ENCODE measurements around the gene UTP3.

The UTP3 gene

DNA sequence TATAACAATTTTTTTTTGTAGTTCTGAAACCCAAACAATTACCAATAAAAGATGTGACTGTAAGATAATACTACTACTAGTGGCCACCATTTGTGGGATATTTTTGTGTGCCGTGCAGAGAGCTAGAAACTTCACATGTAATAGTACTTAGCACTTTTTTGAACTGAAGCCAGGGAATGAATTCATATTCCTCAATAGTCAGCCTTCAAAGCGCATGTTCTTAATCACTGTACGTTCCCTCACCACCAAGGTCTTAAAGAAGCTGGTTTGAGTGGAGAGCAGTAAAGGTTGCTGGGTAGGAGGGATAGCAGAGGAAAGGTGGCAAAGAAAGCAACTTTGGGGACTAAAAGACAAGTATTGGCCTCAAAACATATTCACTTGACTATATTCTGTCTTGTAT, 23.8 kb downstream of the UTP3 start:
- H3K4me3 ChIP-seq (ENCODE audit: low read depth, low read length): no peak overlapping the region
- no peak for DNase-seq (ENCODE audit: low read depth)
- no peak for TF ChIP-seq MYC (IDR thresholded peaks at IDR 0.05; ENCODE audit: low read depth, low read length)
- TF ChIP-seq POLR2A (IDR thresholded peaks at IDR 0.05; ENCODE audit: extremely low read depth, insufficient read length): no peak
- TF ChIP-seq, protein P1, sequence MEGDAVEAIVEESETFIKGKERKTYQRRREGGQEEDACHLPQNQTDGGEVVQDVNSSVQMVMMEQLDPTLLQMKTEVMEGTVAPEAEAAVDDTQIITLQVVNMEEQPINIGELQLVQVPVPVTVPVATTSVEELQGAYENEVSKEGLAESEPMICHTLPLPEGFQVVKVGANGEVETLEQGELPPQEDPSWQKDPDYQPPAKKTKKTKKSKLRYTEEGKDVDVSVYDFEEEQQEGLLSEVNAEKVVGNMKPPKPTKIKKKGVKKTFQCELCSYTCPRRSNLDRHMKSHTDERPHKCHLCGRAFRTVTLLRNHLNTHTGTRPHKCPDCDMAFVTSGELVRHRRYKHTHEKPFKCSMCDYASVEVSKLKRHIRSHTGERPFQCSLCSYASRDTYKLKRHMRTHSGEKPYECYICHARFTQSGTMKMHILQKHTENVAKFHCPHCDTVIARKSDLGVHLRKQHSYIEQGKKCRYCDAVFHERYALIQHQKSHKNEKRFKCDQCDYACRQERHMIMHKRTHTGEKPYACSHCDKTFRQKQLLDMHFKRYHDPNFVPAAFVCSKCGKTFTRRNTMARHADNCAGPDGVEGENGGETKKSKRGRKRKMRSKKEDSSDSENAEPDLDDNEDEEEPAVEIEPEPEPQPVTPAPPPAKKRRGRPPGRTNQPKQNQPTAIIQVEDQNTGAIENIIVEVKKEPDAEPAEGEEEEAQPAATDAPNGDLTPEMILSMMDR (IDR thresholded peaks at IDR 0.05; ENCODE audit: low read depth, low read length): no peak
- TF ChIP-seq, protein P2, sequence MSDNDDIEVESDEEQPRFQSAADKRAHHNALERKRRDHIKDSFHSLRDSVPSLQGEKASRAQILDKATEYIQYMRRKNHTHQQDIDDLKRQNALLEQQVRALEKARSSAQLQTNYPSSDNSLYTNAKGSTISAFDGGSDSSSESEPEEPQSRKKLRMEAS (IDR thresholded peaks at IDR 0.05; ENCODE audit: low read depth, low read length): no peak

DNA sequence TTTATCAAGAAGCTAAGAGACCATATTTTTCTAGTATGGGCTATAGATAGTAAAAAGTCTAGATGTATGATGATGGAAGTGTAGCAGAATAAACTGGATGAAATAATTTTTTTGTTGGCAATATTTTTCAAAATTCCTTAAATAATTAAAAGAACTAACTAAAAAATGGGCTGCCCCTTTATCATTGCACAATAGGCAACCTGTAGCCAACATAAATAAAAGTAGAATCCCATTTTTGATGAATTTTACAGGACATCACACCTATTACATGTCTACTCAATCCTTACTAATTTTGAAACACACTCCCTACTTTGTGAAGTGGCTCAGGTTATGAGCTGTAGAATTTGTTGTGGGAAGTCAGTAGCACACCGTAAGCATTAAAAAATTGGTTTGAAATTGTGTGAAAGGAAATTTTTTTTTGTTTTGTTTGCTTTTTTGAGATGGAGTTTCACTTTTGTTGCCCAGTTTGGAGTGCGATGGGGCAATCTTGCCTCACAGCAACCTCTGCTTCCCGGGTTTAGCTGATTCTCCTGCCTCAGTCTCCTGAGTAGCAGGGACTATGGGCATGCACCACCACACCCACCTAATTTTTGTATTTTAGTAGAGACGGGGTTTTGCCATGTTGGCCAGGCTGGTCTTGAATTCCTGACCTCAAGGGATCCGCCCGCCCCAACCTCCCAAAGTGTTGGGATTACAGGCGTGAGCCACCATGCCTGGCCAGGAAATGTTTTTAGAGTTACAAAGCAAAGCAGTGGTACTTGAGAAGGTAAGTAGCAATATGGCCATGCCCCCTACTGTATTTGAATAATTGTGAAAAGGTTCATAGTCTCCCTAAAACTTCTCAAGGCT, 24.5 kb downstream of the UTP3 start:
- DNase-seq (ENCODE audit: low read depth): no peak
- H3K4me3 ChIP-seq (ENCODE audit: low read depth, low read length): no peak overlapping the region
- no peak for TF ChIP-seq MYC (IDR thresholded peaks at IDR 0.05; ENCODE audit: low read depth, low read length)
- TF ChIP-seq, protein P2 (IDR thresholded peaks at IDR 0.05; ENCODE audit: low read depth, low read length): no peak
- TF ChIP-seq POLR2A (IDR thresholded peaks at IDR 0.05; ENCODE audit: extremely low read depth, insufficient read length): no peak
- TF ChIP-seq, protein P1 (IDR thresholded peaks at IDR 0.05; ENCODE audit: low read depth, low read length): no peak

GRCh38 chr4:70713453-70714078, 25.2 kb downstream of the UTP3 start:
- H3K4me3 ChIP-seq (ENCODE audit: low read depth, low read length): no peak overlapping the region
- TF ChIP-seq, protein P2 (IDR thresholded peaks at IDR 0.05; ENCODE audit: low read depth, low read length): no peak
- TF ChIP-seq, protein P1 (IDR thresholded peaks at IDR 0.05; ENCODE audit: low read depth, low read length): no peak
- TF ChIP-seq POLR2A (IDR thresholded peaks at IDR 0.05; ENCODE audit: extremely low read depth, insufficient read length): no peak
- TF ChIP-seq MYC (IDR thresholded peaks at IDR 0.05; ENCODE audit: low read depth, low read length): no peak
- DNase-seq (ENCODE audit: low read depth): peak; percentile 18

- no peak for TF ChIP-seq POLR2A (IDR thresholded peaks at IDR 0.05; ENCODE audit: extremely low read depth, insufficient read length)
- TF ChIP-seq, protein P1 (IDR thresholded peaks at IDR 0.05; ENCODE audit: low read depth, low read length): no peak
- TF ChIP-seq, protein P2 (IDR thresholded peaks at IDR 0.05; ENCODE audit: low read depth, low read length): no peak
- TF ChIP-seq MYC (IDR thresholded peaks at IDR 0.05; ENCODE audit: low read depth, low read length): no peak
- H3K4me3 ChIP-seq (ENCODE audit: low read depth, low read length): no peak overlapping the region
- peak; percentile 12 for DNase-seq (ENCODE audit: low read depth)
Observed at GRCh38 chr4:70714079-70714887, 26.0 kb downstream of the UTP3 start.

DNA sequence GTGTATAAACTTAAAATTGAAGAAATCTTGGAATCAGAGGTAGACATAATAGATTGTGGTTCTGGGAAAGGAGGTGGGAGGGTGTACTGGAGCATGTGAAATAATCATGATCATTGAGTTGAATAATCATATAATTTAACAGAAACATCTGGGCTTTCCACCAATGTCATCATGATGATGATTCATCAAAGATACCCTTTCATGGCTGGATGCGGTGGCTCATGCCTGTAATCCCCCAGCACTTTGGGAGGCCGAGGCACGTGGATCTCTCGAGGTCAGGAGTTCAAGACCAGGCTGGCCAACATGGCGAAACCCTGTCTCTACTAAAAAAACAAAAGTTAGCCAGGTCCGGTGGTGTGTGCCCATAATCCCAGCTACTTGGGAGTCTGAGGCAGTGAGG, 26.8 kb downstream of the UTP3 start:
- H3K4me3 ChIP-seq (ENCODE audit: low read depth, low read length): no peak overlapping the region
- TF ChIP-seq, protein P1 (IDR thresholded peaks at IDR 0.05; ENCODE audit: low read depth, low read length): no peak
- TF ChIP-seq POLR2A (IDR thresholded peaks at IDR 0.05; ENCODE audit: extremely low read depth, insufficient read length) (no peak), MYC (IDR thresholded peaks at IDR 0.05; ENCODE audit: low read depth, low read length) (no peak)
- TF ChIP-seq, protein P2 (IDR thresholded peaks at IDR 0.05; ENCODE audit: low read depth, low read length): no peak
- no peak for DNase-seq (ENCODE audit: low read depth)

Measured in NB4 (cell line).